Posterior vena cava (tissue), 2 donors: Measurements from ENCODE around the gene PTPRA. TPM values are rescaled to one million over a fixed set of nuclear protein-coding genes. Genes with fewer than 3 reads are reported as not detected.
"Not testable (repeated sequence)": the region's sequence is repeated elsewhere in the genome, so short reads cannot be mapped to it uniquely, and the experiment has no call there.

Source experiments
- DNase-seq: peaks from one replicate; pipeline ENCODE4 v3.0.0-alpha.2; 2020; ENCODE audit warnings: low spot score
- intact Hi-C, 2 donors: fragments of 100-400 bp; cut with DNase I; formaldehyde crosslinking; loops; one replicate each; pipeline versions ENCODE4 v1.14.1 to v1.14.2; 2022 to 2023
- total RNA-seq, 2 donors: library from RNA; stranded (reverse); fragmentation: NEBNext Ultra II Directional; extraction: Animal tissue kit (Norgen Biotek cat#: 25700); gene quantifications; one replicate each; pipeline ENCODE4 v1.2.1, GENCODE V29; 2021
- donor health status: DM: yes; HTN: yes; CAD: no.
- donor health status: DM: yes; HTN: yes; CAD: no.

PTPRA gene
- total RNA-seq, 2 donors from 2014 or later: 49.2 to 62.5 TPM

- intact Hi-C loops, DNase-seq: not testable (repeated sequence)
Observed at GRCh38 chr20:3022559-3023490, 149.5 kb downstream of the PTPRA start.

- intact Hi-C loops: no loop called here
- no peak for DNase-seq
Observed at GRCh38 chr20:3027987-3028386, 154.7 kb downstream of the PTPRA start.

GRCh38 chr20:3031524-3032147, 158.4 kb downstream of the PTPRA start:
- intact Hi-C loops: no loop called here
- DNase-seq: no peak

- intact Hi-C loops: no loop called here
- no peak for DNase-seq
Observed at GRCh38 chr20:3032624-3033023, 159.3 kb downstream of the PTPRA start.

- DNase-seq: peak; percentile 15
- intact Hi-C loops: no loop called here
Observed at GRCh38 chr20:3037654-3038053, 164.4 kb downstream of the PTPRA start.

- intact Hi-C loops: no loop called here
Observed at GRCh38 chr20:3038454-3038853, 165.2 kb downstream of the PTPRA start.

GRCh38 chr20:3039426-3039825, 166.1 kb downstream of the PTPRA start:
- DNase-seq: peak; percentile 57
- intact Hi-C loops: no loop called here

More at GRCh38 chr20:3038454-3038853, 165.2 kb downstream of the PTPRA start:
- peak; percentile 22 for DNase-seq

GRCh38 chr20:3040086-3040485, 166.8 kb downstream of the PTPRA start:
- DNase-seq: peak; percentile 55
- intact Hi-C loops: no loop called here

GRCh38 chr20:3041854-3042409, 168.7 kb downstream of the PTPRA start:
- intact Hi-C loops: no loop called here
- no peak for DNase-seq

- DNase-seq: peak; percentile 86
- intact Hi-C loops: no loop called here
Observed at GRCh38 chr20:3042625-3043024, 169.3 kb downstream of the PTPRA start.

- DNase-seq: no peak
- intact Hi-C loops: no loop called here
Observed at GRCh38 chr20:3043322-3043721, 170.0 kb downstream of the PTPRA start, which contains the start of gene GNRH2. GNRH2 (plus strand) TSS chr20:3043622; CDS start chr20:3044415, 793 bp downstream.

- intact Hi-C loops: no loop called here
- no peak for DNase-seq
Observed at GRCh38 chr20:3044336-3044965, 171.2 kb downstream of the PTPRA start.

GRCh38 chr20:3045042-3045815, 171.9 kb downstream of the PTPRA start:
- intact Hi-C loops: no loop called here
- DNase-seq: no peak

GRCh38 chr20:3045816-3046676, 172.8 kb downstream of the PTPRA start, which contains the start of gene MRPS26:
MRPS26 (plus strand) TSS chr20:3046052; CDS start chr20:3046069, 17 bp downstream.
- intact Hi-C loops: no loop called here

GRCh38 chr20:3046677-3047462, 173.6 kb downstream of the PTPRA start:
- no peak for DNase-seq
- intact Hi-C loops: no loop called here

More at GRCh38 chr20:3045816-3046676, 172.8 kb downstream of the PTPRA start, which contains the start of gene MRPS26:
- DNase-seq: peak; percentile 97

- no peak for DNase-seq
- intact Hi-C loops: no loop called here
Observed at GRCh38 chr20:3047486-3048419, 174.5 kb downstream of the PTPRA start.
